Measurements from ENCODE around the gene SERGEF. TPM values are rescaled to one million over a fixed set of nuclear protein-coding genes. Genes with fewer than 3 reads are reported as not detected.

SERGEF gene
- total RNA-seq, 1 experiment from 2014 or later = 26.1 TPM

- ChIA-PET CTCF (interaction anchor here (0.6 to 0.7 kb wide), 2 partner anchors 16 to 20 kb away, joined by 3 read pairs; no protein-coding TSS in a partner anchor), POLR2A (interaction anchor here (0.6 kb wide), 1 partner anchor 10 kb away, joined by 3 read pairs; no protein-coding TSS in a partner anchor)
- Mint-ChIP-seq H3K36me3 (ENCODE audit: insufficient read depth, unreplicated experiment) (no peaks in the 10 kb centered on the region), H3K27ac (ENCODE audit: low read depth, unreplicated experiment) (no peak overlapping the region), H3K4me3 (ENCODE audit: unreplicated experiment) (no peak overlapping the region), H3K9me3 (ENCODE audit: unreplicated experiment) (no peaks in the 10 kb centered on the region), H3K27me3 (ENCODE audit: insufficient read depth, unreplicated experiment) (peaks cover 45% of the 10 kb centered on the region), H3K4me1 (ENCODE audit: insufficient read depth, unreplicated experiment) (no peaks in the 10 kb centered on the region)
- DNase-seq (ENCODE audit: unreplicated experiment) = no peak
- no TSS peak for BruUV-seq (replicated peaks)
- TF ChIP-seq CTCF (IDR thresholded peaks at IDR 0.05; ENCODE audit: unreplicated experiment) = no peak
- intact Hi-C loops (cut with micrococcal nuclease) = no loop called here
Measured at GRCh38 chr11:17751558-17751957, 261.3 kb downstream of the SERGEF start.

GRCh38 chr11:17750801-17751165, 262.1 kb downstream of the SERGEF start:
- peaks cover 37% of the 10 kb centered on the region for H3K27me3 Mint-ChIP-seq (ENCODE audit: insufficient read depth, unreplicated experiment)
- intact Hi-C loops (cut with micrococcal nuclease) = no loop called here

GRCh38 chr11:17750013-17750800, 262.6 kb downstream of the SERGEF start:
- POLR2A ChIA-PET = no interaction called here
- CTCF ChIA-PET = no interaction called here
- no peaks in the 10 kb centered on the region for H3K4me1 Mint-ChIP-seq (ENCODE audit: insufficient read depth, unreplicated experiment)
- no TSS peak for BruUV-seq (replicated peaks)
- no peak overlapping the region for H3K4me3 Mint-ChIP-seq (ENCODE audit: unreplicated experiment)
- H3K27ac Mint-ChIP-seq (ENCODE audit: low read depth, unreplicated experiment) = no peak overlapping the region
- H3K27me3 Mint-ChIP-seq (ENCODE audit: insufficient read depth, unreplicated experiment) = peaks cover 31% of the 10 kb centered on the region
- H3K36me3 Mint-ChIP-seq (ENCODE audit: insufficient read depth, unreplicated experiment) = no peaks in the 10 kb centered on the region
- TF ChIP-seq CTCF (IDR thresholded peaks at IDR 0.05; ENCODE audit: unreplicated experiment) = no peak
- no peaks in the 10 kb centered on the region for H3K9me3 Mint-ChIP-seq (ENCODE audit: unreplicated experiment)
- intact Hi-C loops (cut with micrococcal nuclease) = no loop called here
- DNase-seq (ENCODE audit: unreplicated experiment) = no peak

More at GRCh38 chr11:17750801-17751165, 262.1 kb downstream of the SERGEF start:
- CTCF ChIA-PET = interaction anchor here (0.6 to 0.7 kb wide), 2 partner anchors 17 to 20 kb away, joined by 3 read pairs; no protein-coding TSS in a partner anchor
- Mint-ChIP-seq H3K9me3 (ENCODE audit: unreplicated experiment) (no peaks in the 10 kb centered on the region), H3K27ac (ENCODE audit: low read depth, unreplicated experiment) (no peak overlapping the region), H3K4me3 (ENCODE audit: unreplicated experiment) (no peak overlapping the region), H3K36me3 (ENCODE audit: insufficient read depth, unreplicated experiment) (no peaks in the 10 kb centered on the region), H3K4me1 (ENCODE audit: insufficient read depth, unreplicated experiment) (no peaks in the 10 kb centered on the region)
- DNase-seq (ENCODE audit: unreplicated experiment) = no peak
- TF ChIP-seq CTCF (IDR thresholded peaks at IDR 0.05; ENCODE audit: unreplicated experiment) = no peak
- POLR2A ChIA-PET = no interaction called here
- BruUV-seq (replicated peaks) = no TSS peak

- DNase-seq (ENCODE audit: unreplicated experiment) = no peak
- intact Hi-C loops (cut with micrococcal nuclease) = no loop called here
- H3K4me1 Mint-ChIP-seq (ENCODE audit: insufficient read depth, unreplicated experiment) = peaks cover 4% of the 10 kb centered on the region
- no peaks in the 10 kb centered on the region for H3K36me3 Mint-ChIP-seq (ENCODE audit: insufficient read depth, unreplicated experiment)
- TF ChIP-seq CTCF (IDR thresholded peaks at IDR 0.05; ENCODE audit: unreplicated experiment) = no peak
- BruUV-seq (replicated peaks) = no TSS peak
- CTCF ChIA-PET = interaction anchor here (0.6 to 1.1 kb wide), 3 partner anchors 13 to 140 kb away, joined by 3 to 4 read pairs (median 4); no protein-coding TSS in a partner anchor
- H3K27me3 Mint-ChIP-seq (ENCODE audit: insufficient read depth, unreplicated experiment) = peaks cover 22% of the 10 kb centered on the region
- H3K4me3 Mint-ChIP-seq (ENCODE audit: unreplicated experiment) = no peak overlapping the region
- POLR2A ChIA-PET = interaction anchor here (0.6 kb wide), 1 partner anchor 14 kb away, joined by 3 read pairs; the partner anchor contains the start of gene KCNC1
- H3K9me3 Mint-ChIP-seq (ENCODE audit: unreplicated experiment) = no peaks in the 10 kb centered on the region
- H3K27ac Mint-ChIP-seq (ENCODE audit: low read depth, unreplicated experiment) = no peak overlapping the region
Measured at GRCh38 chr11:17748761-17749721, 263.8 kb downstream of the SERGEF start.
